B cell (primary cell): ENCODE results near the gene COQ3. TPM values are rescaled to one million over a fixed set of nuclear protein-coding genes. Genes with fewer than 3 reads are reported as not detected.
"Not testable (repeated sequence)": the region's sequence is repeated elsewhere in the genome, so short reads cannot be mapped to it uniquely, and the experiment has no call there.

Experiments used
- ATAC-seq: fragments of 200-7000 bp; cut with Tn5 transposase; one replicate; pipeline ENCODE4 v1.10.0; 2021; ENCODE audit warnings: low read depth, mild to moderate bottlenecking, moderate number of reproducible peaks, moderate library complexity
- CTCF ChIA-PET: fragments of 350-600 bp; sonication (Branson Sonifier 250); formaldehyde crosslinking; loops from one replicate; lab custom pipeline; 2021; ENCODE audit warnings: antibody characterized with exemption, inconsistent platforms; lab: Charles Lee
- POLR2A ChIA-PET: fragments of 350-600 bp; sonication (Branson Sonifier 250); formaldehyde crosslinking; loops from one replicate; lab custom pipeline; 2021; ENCODE audit warnings: antibody characterized with exemption; lab: Charles Lee
- DNase-seq: peaks from one replicate; pipeline ENCODE4 v3.0.0; 2013
- H2AFZ ChIP-seq: 2 replicates; pipeline ENCODE4 v1.6.1; 2012; ENCODE audit warnings: mild to moderate bottlenecking, low read depth, low read length; ENCODE audit not compliant: insufficient read depth, poor library complexity, severe bottlenecking
- H3K27ac ChIP-seq, 2 donors: 1 replicate in 1 of 2; 2 replicates in 1 of 2; pipeline ENCODE4 v1.5.1; 2012 to 2013; ENCODE audit warnings: low read length in 2 of 2, mild to moderate bottlenecking in 2 of 2, moderate library complexity in 1 of 2
- H3K27me3 ChIP-seq, 4 experiments: fragments of 200-600 bp in 1 of 4; sonication (generic) in 1 of 4; replicated peaks in 1 of 4; 1 replicate in 2 of 4; 2 replicates in 2 of 4; pipeline versions ENCODE4 v1.6.1 to v1.7.0; 2013 to 2016; ENCODE audit warnings: low read length in 3 of 4, mild to moderate bottlenecking in 2 of 4, mixed read lengths in 1 of 4, moderate library complexity in 1 of 4; ENCODE audit not compliant: insufficient read depth in 4 of 4, control insufficient read depth in 3 of 4; ENCODE audit errors: control extremely low read depth in 1 of 4
- H3K36me3 ChIP-seq, 2 experiments: replicated peaks in 1 of 2; 1 replicate in 1 of 2; 2 replicates in 1 of 2; pipeline versions ENCODE4 v1.6.1 to v1.7.1; 2013; ENCODE audit warnings: low read length in 1 of 2; ENCODE audit not compliant: insufficient read depth in 2 of 2, control insufficient read depth in 1 of 2; ENCODE audit errors: control extremely low read depth in 1 of 2, extremely low read depth in 1 of 2
- H3K4me1 ChIP-seq, 2 donors: fragments of 200-600 bp in 1 of 2; sonication (generic) in 1 of 2; 1 replicate in 1 of 2; 2 replicates in 1 of 2; pipeline versions ENCODE4 v1.5.1 to v1.6.1; 2013 to 2017; ENCODE audit warnings: low read length in 2 of 2; ENCODE audit not compliant: control insufficient read depth in 2 of 2, insufficient read depth in 2 of 2
- H3K4me2 ChIP-seq: replicated peaks from 2 replicates; pipeline ENCODE3; 2012; ENCODE audit warnings: mild to moderate bottlenecking, low read depth, low read length; ENCODE audit not compliant: poor library complexity, severe bottlenecking
- H3K4me3 ChIP-seq, 5 experiments: fragments of 200-600 bp in 1 of 5; sonication (generic) in 1 of 5; 1 replicate in 3 of 5; 2 replicates in 2 of 5; pipeline versions ENCODE4 v1.5.1 to v1.7.0; 2011 to 2016; ENCODE audit warnings: low read length in 4 of 5, mild to moderate bottlenecking in 4 of 5, low read depth in 2 of 5, control low read depth in 1 of 5, moderate library complexity in 1 of 5; ENCODE audit not compliant: insufficient read depth in 1 of 5; ENCODE audit errors: control extremely low read depth in 1 of 5, extremely low read depth in 1 of 5
- H3K79me2 ChIP-seq: fragments of 200-600 bp; sonication (generic); one replicate; pipeline ENCODE4 v1.6.0; 2016; ENCODE audit warnings: low read length; ENCODE audit not compliant: control insufficient read depth, insufficient read depth
- H3K9ac ChIP-seq: fragments of 200-600 bp; sonication (generic); 2 replicates; pipeline ENCODE4 v1.6.1; 2017; ENCODE audit warnings: mild to moderate bottlenecking, low read length, moderate library complexity
- H3K9me3 ChIP-seq, 3 donors: one replicate each; pipeline versions ENCODE4 v1.6.1 to v1.7.1; 2013; ENCODE audit warnings: low read length in 2 of 3; ENCODE audit not compliant: control insufficient read depth in 2 of 3, insufficient read depth in 1 of 3; ENCODE audit errors: control extremely low read depth in 1 of 3
- H4K20me1 ChIP-seq: 2 replicates; pipeline ENCODE4 v1.6.0; 2012; ENCODE audit warnings: mild to moderate bottlenecking, low read length; ENCODE audit not compliant: insufficient read depth, control insufficient read depth, poor library complexity, severe bottlenecking
- H3K27ac Mint-ChIP-seq: one replicate; pipeline ENCODE4 v1.8.0; 2021; ENCODE audit warnings: mixed read lengths
- H3K27me3 Mint-ChIP-seq: one replicate; pipeline ENCODE4 v1.8.0; 2021; ENCODE audit warnings: mixed read lengths
- H3K4me1 Mint-ChIP-seq: one replicate; pipeline ENCODE4 v1.8.0; 2021; ENCODE audit warnings: mixed read lengths
- H3K4me3 Mint-ChIP-seq: one replicate; pipeline ENCODE4 v1.8.0; 2021; ENCODE audit warnings: mixed read lengths
- H3K9me3 Mint-ChIP-seq: one replicate; pipeline ENCODE4 v1.8.0; 2022; ENCODE audit warnings: mixed read lengths; ENCODE audit not compliant: insufficient read depth
- CTCF ChIP-seq: fragments of 200-600 bp; IDR thresholded peaks from one replicate; pipeline ENCODE4 v1.8.0; 2022; ENCODE audit warnings: antibody characterized with exemption, mild to moderate bottlenecking
- EZH2 ChIP-seq: IDR thresholded peaks from 2 replicates; pipeline ENCODE4 v1.6.1; 2012; ENCODE audit warnings: borderline replicate concordance, low read depth, mild to moderate bottlenecking, moderate library complexity, low read length; ENCODE audit not compliant: insufficient read depth, poor library complexity, severe bottlenecking
- WGBS: methylation state at CpG from one replicate; pipeline ENCODE4 v1.1.5; 2013; ENCODE audit warnings: missing lambda C conversion rate; ENCODE audit not compliant: insufficient coverage; 5-methylcytosine and 5-hydroxymethylcytosine counted together
- intact Hi-C: fragments of 100-400 bp; cut with micrococcal nuclease; formaldehyde crosslinking; loops from one replicate; pipeline ENCODE4 v1.10.0; 2022
- polyA plus RNA-seq: library from polyadenylated mRNA; depleted of rRNA; stranded (reverse); fragments of >200 nt; gene quantifications from 2 replicates; pipeline ENCODE4 v1.2.3, GENCODE V29; 2012
- total RNA-seq, 2 donors: library from RNA; stranded (reverse); fragments of 120-200 nt in 1 of 2; gene quantifications; 1 replicate in 1 of 2; 2 replicates in 1 of 2; pipeline versions ENCODE4 v1.2.3 to v1.2.4, GENCODE V29; 2013 to 2022

Gene COQ3
- total and polyA plus RNA-seq, 2 donors (not counting 1 experiment from before 2014, with no cell fraction given): 2.9 to 3.1 TPM

GRCh38 chr6:99341862-99342455, 52.0 kb downstream of the COQ3 start:
- intact Hi-C loops: no loop called here
- no peaks in the 10 kb centered on the region for H3K79me2 ChIP-seq
- H3K4me2 ChIP-seq: no peak overlapping the region
- 68% methylated on average over 4 of the region's 5 CpGs for WGBS
- no peak overlapping the region for H3K27ac Mint-ChIP-seq
- H3K4me3 ChIP-seq: no peak overlapping the region
- H4K20me1 ChIP-seq: no peaks in the 10 kb centered on the region
- ChIA-PET CTCF (interaction anchor here (0.7 to 0.8 kb wide), 2 partner anchors 11 to 16 kb away, joined by 3 read pairs; no protein-coding TSS in a partner anchor), POLR2A (no interaction called here)
- H3K4me1 Mint-ChIP-seq: peaks cover 4% of the 10 kb centered on the region
- H3K9me3 ChIP-seq: no peaks in the 10 kb centered on the region
- H2AFZ ChIP-seq: no peak overlapping the region
- H3K9ac ChIP-seq: no peak overlapping the region
- ATAC-seq (no peak), DNase-seq (no peak)
- H3K36me3 ChIP-seq: no peaks in the 10 kb centered on the region
- peaks cover 41% of the 10 kb centered on the region for H3K27me3 Mint-ChIP-seq
- no peaks in the 10 kb centered on the region for H3K9me3 Mint-ChIP-seq
- H3K27ac ChIP-seq: no peak overlapping the region
- no peaks in the 10 kb centered on the region for H3K4me1 ChIP-seq
- H3K4me3 Mint-ChIP-seq: no peak overlapping the region
- H3K27me3 ChIP-seq: peaks cover 0 to 15% (median 8%) of the 10 kb centered on the region in 4 experiments
- TF ChIP-seq CTCF: no peak
- TF ChIP-seq EZH2: no peak

GRCh38 chr6:99338188-99338587, 55.8 kb downstream of the COQ3 start:
- no peak overlapping the region for H2AFZ ChIP-seq
- H3K4me2 ChIP-seq: no peak overlapping the region
- H3K4me3 ChIP-seq: no peak overlapping the region
- no peaks in the 10 kb centered on the region for H3K79me2 ChIP-seq
- H3K27me3 Mint-ChIP-seq: peaks cover 23% of the 10 kb centered on the region
- POLR2A ChIA-PET: no interaction called here
- no peak overlapping the region for H3K27ac Mint-ChIP-seq
- no peak overlapping the region for H3K4me3 Mint-ChIP-seq
- peaks cover 8% of the 10 kb centered on the region for H3K4me1 Mint-ChIP-seq
- no peaks in the 10 kb centered on the region for H3K4me1 ChIP-seq
- no peaks in the 10 kb centered on the region for H3K36me3 ChIP-seq
- CTCF ChIA-PET: interaction anchor here (1.0 kb wide), 1 partner anchor 11 kb away, joined by 3 read pairs; no protein-coding TSS in a partner anchor
- no peak overlapping the region for H3K27ac ChIP-seq
- no peaks in the 10 kb centered on the region for H3K9me3 ChIP-seq
- TF ChIP-seq CTCF: no peak
- no peak for TF ChIP-seq EZH2
- no peak overlapping the region for H3K9ac ChIP-seq
- ATAC-seq: no peak
- no peaks in the 10 kb centered on the region for H4K20me1 ChIP-seq
- no peaks in the 10 kb centered on the region for H3K9me3 Mint-ChIP-seq
- intact Hi-C loops: no loop called here
- H3K27me3 ChIP-seq: peaks cover 0 to 15% (median 7%) of the 10 kb centered on the region in 4 experiments
- 79% methylated on average over 2 of the region's 2 CpGs for WGBS
- DNase-seq: no peak

GRCh38 chr6:99335298-99335697, 58.7 kb downstream of the COQ3 start:
- peaks cover 16% of the 10 kb centered on the region for H3K27me3 Mint-ChIP-seq
- intact Hi-C loops, POLR2A ChIA-PET, H3K4me3 ChIP-seq, H3K4me2 ChIP-seq, H3K27ac ChIP-seq, H3K4me1 Mint-ChIP-seq, H3K4me3 Mint-ChIP-seq, H3K4me1 ChIP-seq, H4K20me1 ChIP-seq, H3K9ac ChIP-seq, CTCF ChIA-PET, H3K36me3 ChIP-seq, DNase-seq, H3K9me3 Mint-ChIP-seq, H2AFZ ChIP-seq, H3K27ac Mint-ChIP-seq, ATAC-seq, H3K79me2 ChIP-seq, H3K9me3 ChIP-seq: not testable (repeated sequence)
- H3K27me3 ChIP-seq: peaks cover 0 to 15% (median 7%) of the 10 kb centered on the region in 4 experiments
- 73% methylated on average over 6 of the region's 6 CpGs for WGBS
